ENCODE data around the gene SLC37A4.

DNA sequence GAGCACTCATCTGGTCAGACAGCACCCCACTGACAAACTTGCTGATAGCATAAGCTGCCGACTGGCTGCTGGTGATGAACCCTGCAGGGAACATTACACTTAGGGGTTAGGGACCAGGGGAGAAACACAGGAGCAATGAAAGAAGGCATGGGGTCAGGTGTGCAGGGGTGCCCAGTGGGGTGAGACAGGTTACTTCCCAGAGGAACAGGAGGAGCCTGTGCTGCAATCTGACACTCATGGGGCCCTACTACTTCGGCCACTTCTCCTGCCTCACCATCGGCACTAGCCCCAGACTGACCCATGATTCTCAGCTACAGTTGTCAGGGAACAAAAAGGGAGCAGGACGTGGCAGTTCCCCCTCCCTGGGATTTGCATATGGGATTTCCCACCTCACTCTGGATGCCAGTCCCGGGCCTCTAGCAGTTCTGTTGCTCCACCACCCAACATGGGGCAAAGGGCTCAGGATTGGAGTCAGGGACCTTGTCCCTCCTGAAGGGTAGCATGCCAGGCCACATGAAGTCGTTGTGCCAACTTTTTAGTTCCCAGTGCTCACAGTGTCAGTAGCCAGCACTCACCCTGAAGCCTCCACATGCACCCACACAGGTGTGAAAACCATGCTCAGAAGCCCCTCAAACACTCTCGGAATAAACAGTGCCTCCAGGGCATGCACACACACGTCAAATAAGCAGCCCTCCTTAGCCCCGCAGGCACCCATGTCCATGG, 2.2 kb downstream of the SLC37A4 start:
- TF ChIP-seq, protein P1, sequence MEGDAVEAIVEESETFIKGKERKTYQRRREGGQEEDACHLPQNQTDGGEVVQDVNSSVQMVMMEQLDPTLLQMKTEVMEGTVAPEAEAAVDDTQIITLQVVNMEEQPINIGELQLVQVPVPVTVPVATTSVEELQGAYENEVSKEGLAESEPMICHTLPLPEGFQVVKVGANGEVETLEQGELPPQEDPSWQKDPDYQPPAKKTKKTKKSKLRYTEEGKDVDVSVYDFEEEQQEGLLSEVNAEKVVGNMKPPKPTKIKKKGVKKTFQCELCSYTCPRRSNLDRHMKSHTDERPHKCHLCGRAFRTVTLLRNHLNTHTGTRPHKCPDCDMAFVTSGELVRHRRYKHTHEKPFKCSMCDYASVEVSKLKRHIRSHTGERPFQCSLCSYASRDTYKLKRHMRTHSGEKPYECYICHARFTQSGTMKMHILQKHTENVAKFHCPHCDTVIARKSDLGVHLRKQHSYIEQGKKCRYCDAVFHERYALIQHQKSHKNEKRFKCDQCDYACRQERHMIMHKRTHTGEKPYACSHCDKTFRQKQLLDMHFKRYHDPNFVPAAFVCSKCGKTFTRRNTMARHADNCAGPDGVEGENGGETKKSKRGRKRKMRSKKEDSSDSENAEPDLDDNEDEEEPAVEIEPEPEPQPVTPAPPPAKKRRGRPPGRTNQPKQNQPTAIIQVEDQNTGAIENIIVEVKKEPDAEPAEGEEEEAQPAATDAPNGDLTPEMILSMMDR (IDR thresholded peaks at IDR 0.05): no peak
- TF ChIP-seq EP300 (IDR thresholded peaks at IDR 0.05) (no peak), POLR2A (IDR thresholded peaks at IDR 0.05) (no peak)

Data from tibial nerve (tissue), 4 donors.